H1 (cell line): ENCODE results near the gene VSNL1.

Experiments
- CBX5 ChIP-seq: fragments of 300-800, 300-1000 bp; sonication (generic); IDR thresholded peaks from 2 replicates; pipeline ENCODE4 v1.7.1; 2016; ENCODE audit warnings: antibody characterized with exemption, low read length, low read depth
- CBX8 ChIP-seq: fragments of 300-800, 300-1000 bp; sonication (generic); IDR thresholded peaks from 2 replicates; pipeline ENCODE4 v1.7.1; 2016; ENCODE audit warnings: low read depth, low read length, borderline replicate concordance
- EZH2 ChIP-seq: fragments of 200-600 bp; sonication (generic); IDR thresholded peaks from 2 replicates; pipeline ENCODE4 v1.7.1; 2012; ENCODE audit warnings: low read depth, mild to moderate bottlenecking, moderate library complexity, low read length, inconsistent platforms; ENCODE audit not compliant: severe bottlenecking
- GABPA ChIP-seq: IDR thresholded peaks from 2 replicates; pipeline ENCODE4 v1.6.1; 2011; ENCODE audit warnings: mild to moderate bottlenecking, low read length, moderate library complexity, borderline replicate concordance; ENCODE audit not compliant: insufficient read depth
- PHF8 ChIP-seq: fragments of 200-600 bp; sonication (generic); conservative IDR thresholded peaks from 2 replicates; pipeline ENCODE4 v1.7.1; 2012; ENCODE audit warnings: low read depth, mild to moderate bottlenecking, inconsistent platforms, low read length, moderate library complexity
- POLR2A ChIP-seq, 2 experiments: IDR thresholded peaks; 1 replicate in 1 of 2; 2 replicates in 1 of 2; pipeline ENCODE4 v1.6.1; 2011; ENCODE audit warnings: low read depth in 2 of 2, low read length in 2 of 2, mild to moderate bottlenecking in 2 of 2; ENCODE audit errors: control extremely low read depth in 1 of 2
- SP2 ChIP-seq: IDR thresholded peaks from 2 replicates; pipeline ENCODE4 v1.6.1; 2012; ENCODE audit warnings: mild to moderate bottlenecking, low read length, inconsistent platforms
- TAF7 ChIP-seq: optimal IDR thresholded peaks from 2 replicates; pipeline ENCODE3; 2011; ENCODE audit warnings: low read depth, mild to moderate bottlenecking, inconsistent platforms, low read length, moderate library complexity, borderline replicate concordance
- ZNF274 ChIP-seq: IDR thresholded peaks from 2 replicates; pipeline ENCODE4 v1.7.0; 2012; ENCODE audit warnings: low read length, borderline replicate concordance; ENCODE audit errors: extremely low read depth
- TF ChIP-seq, protein P1 (sequence below), 3 experiments: IDR thresholded peaks; 1 replicate in 2 of 3; 2 replicates in 1 of 3; pipeline versions ENCODE4 v1.5.1 to v1.6.1; 2011; ENCODE audit warnings: low read length in 3 of 3, mild to moderate bottlenecking in 3 of 3, inconsistent platforms in 2 of 3, low read depth in 1 of 3, moderate library complexity in 1 of 3; ENCODE audit not compliant: insufficient read depth in 1 of 3; ENCODE audit errors: control extremely low read depth in 1 of 3
- TF ChIP-seq, protein P2 (sequence below): IDR thresholded peaks from 2 replicates; pipeline ENCODE4 v1.6.1; 2011; ENCODE audit warnings: low read depth, mild to moderate bottlenecking, low read length; ENCODE audit not compliant: insufficient read depth

DNA sequence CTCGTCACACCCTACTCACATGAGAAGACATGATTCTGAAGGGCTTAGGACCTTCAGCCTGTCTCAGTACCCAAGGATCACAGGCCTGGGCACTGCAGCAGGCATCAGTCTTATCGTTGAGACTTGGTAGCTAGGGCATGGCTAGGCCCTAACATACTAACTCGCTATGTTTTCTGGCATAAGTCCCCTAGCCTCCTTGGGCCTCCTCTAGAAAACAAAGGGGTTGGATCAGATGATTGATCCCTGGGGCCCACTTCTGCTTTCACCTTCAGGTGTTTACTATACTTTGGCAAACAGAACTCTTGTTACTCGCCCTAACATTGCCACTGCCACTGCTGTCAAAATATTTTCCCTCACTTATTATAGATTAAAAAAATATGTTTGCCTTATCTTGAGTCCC lies 44.2 kb downstream of the VSNL1 start:
- TF ChIP-seq ZNF274 (no peak), EZH2 (no peak), SP2 (no peak), CBX5 (no peak), GABPA (no peak), CBX8 (no peak), TAF7 (no peak), POLR2A (IDR thresholded peaks at IDR 0.05; ENCODE audit: control extremely low read depth in 1 of 2, low read depth in 2 of 2, low read length in 2 of 2) (no peak), PHF8 (no peak)
- TF ChIP-seq, protein P1, sequence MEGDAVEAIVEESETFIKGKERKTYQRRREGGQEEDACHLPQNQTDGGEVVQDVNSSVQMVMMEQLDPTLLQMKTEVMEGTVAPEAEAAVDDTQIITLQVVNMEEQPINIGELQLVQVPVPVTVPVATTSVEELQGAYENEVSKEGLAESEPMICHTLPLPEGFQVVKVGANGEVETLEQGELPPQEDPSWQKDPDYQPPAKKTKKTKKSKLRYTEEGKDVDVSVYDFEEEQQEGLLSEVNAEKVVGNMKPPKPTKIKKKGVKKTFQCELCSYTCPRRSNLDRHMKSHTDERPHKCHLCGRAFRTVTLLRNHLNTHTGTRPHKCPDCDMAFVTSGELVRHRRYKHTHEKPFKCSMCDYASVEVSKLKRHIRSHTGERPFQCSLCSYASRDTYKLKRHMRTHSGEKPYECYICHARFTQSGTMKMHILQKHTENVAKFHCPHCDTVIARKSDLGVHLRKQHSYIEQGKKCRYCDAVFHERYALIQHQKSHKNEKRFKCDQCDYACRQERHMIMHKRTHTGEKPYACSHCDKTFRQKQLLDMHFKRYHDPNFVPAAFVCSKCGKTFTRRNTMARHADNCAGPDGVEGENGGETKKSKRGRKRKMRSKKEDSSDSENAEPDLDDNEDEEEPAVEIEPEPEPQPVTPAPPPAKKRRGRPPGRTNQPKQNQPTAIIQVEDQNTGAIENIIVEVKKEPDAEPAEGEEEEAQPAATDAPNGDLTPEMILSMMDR (IDR thresholded peaks at IDR 0.05; ENCODE audit: control extremely low read depth in 1 of 3, insufficient read depth in 1 of 3, low read depth in 1 of 3, low read length in 3 of 3): no peak
- TF ChIP-seq, protein P2, sequence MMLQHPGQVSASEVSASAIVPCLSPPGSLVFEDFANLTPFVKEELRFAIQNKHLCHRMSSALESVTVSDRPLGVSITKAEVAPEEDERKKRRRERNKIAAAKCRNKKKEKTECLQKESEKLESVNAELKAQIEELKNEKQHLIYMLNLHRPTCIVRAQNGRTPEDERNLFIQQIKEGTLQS: no peak
